HepG2 (cell line): ENCODE measurements around the gene HOXB6. TPM values are rescaled to one million over a fixed set of nuclear protein-coding genes. Genes with fewer than 3 reads are reported as not detected.

ENCODE experiments used
- ATAC-seq: fragments of 200-7000 bp; cut with Tn5 transposase; 3 replicates; pipeline ENCODE4 v1.9.1; 2020; ENCODE audit warnings: mild to moderate bottlenecking, moderate library complexity
- BruUV-seq: library from RNA; stranded (reverse); fragments of 400-500 nt; replicated peaks from 2 replicates; lab custom pipeline; 2021; lab: Mats Ljungman, UMichigan
- CTCF ChIA-PET: fragments of 300-600 bp; formaldehyde crosslinking; extraction: SDS; loops from one replicate; lab custom pipeline; 2021; ENCODE audit warnings: low total read pairs, inconsistent platforms, low intra/inter-chr PET ratio; lab: Yijun Ruan, JAX
- POLR2A ChIA-PET: fragments of 350-600 bp; sonication (Branson Sonifier 250); formaldehyde crosslinking; loops from one replicate; lab custom pipeline; 2020; ENCODE audit warnings: antibody characterized with exemption, inconsistent platforms; lab: Yijun Ruan, JAX
- DNase-seq: peaks from one replicate; pipeline ENCODE4 v3.0.0-alpha.2; 2015; ENCODE audit warnings: low spot score
- FAIRE-seq: peaks from 3 replicates; lab custom pipeline; 2011; peaks lifted over from hg19 to GRCh38; lab: Jason Lieb, UNC
- H2AFZ ChIP-seq: one replicate; pipeline ENCODE4 v1.6.1; 2011; ENCODE audit warnings: low read length, inconsistent platforms
- H3K27ac ChIP-seq: fragments of 300-600 bp; 3 replicates; pipeline ENCODE4 v1.8.0; 2011; ENCODE audit warnings: mixed run types, mild to moderate bottlenecking, mixed read lengths, low read length, inconsistent platforms; ENCODE audit not compliant: insufficient read depth; ENCODE audit errors: extremely low read length
- H3K27me3 ChIP-seq, 2 experiments: fragments of 200-600 bp in 1 of 2; 2 replicates in 1 of 2; 3 replicates in 1 of 2; pipeline versions ENCODE4 v1.6.0 to v1.8.0; 2011; ENCODE audit warnings: low read length in 2 of 2, mild to moderate bottlenecking in 2 of 2, moderate library complexity in 2 of 2, inconsistent platforms in 1 of 2; ENCODE audit not compliant: insufficient read depth in 2 of 2, control insufficient read depth in 1 of 2
- H3K36me3 ChIP-seq, 2 experiments: fragments of 200-600 bp in 1 of 2; replicated peaks in 1 of 2; 2 replicates in 1 of 2; 3 replicates in 1 of 2; pipeline versions ENCODE4 v1.5.1 to v1.8.0; 2011; ENCODE audit warnings: low read length in 2 of 2, inconsistent platforms in 1 of 2; ENCODE audit not compliant: insufficient read depth in 2 of 2, control insufficient read depth in 1 of 2
- H3K4me1 ChIP-seq: 2 replicates; pipeline ENCODE4 v1.5.1; 2012; ENCODE audit warnings: low read length, inconsistent platforms; ENCODE audit not compliant: insufficient read depth
- H3K4me2 ChIP-seq: 2 replicates; pipeline ENCODE4 v1.6.0; 2011; ENCODE audit warnings: low read depth, low read length, inconsistent platforms
- H3K4me3 ChIP-seq, 3 experiments: fragments of 200-600 bp in 1 of 3; sonication (generic), shearing (Covaris generic) in 1 of 3; replicated peaks in 1 of 3; 2 replicates each; pipeline ENCODE4 v1.5.1; 2011 to 2016; ENCODE audit warnings: low read length in 3 of 3, inconsistent platforms in 2 of 3, low read depth in 2 of 3, mild to moderate bottlenecking in 2 of 3, control low read depth in 1 of 3, mixed read lengths in 1 of 3; ENCODE audit not compliant: insufficient read depth in 1 of 3
- H3K79me2 ChIP-seq: one replicate; pipeline ENCODE4 v1.6.1; 2011; ENCODE audit warnings: low read length, inconsistent platforms; ENCODE audit not compliant: insufficient read depth
- H3K9ac ChIP-seq: 2 replicates; pipeline ENCODE4 v1.6.0; 2011; ENCODE audit warnings: mild to moderate bottlenecking, low read depth, low read length, inconsistent platforms; ENCODE audit not compliant: insufficient read depth
- H3K9me3 ChIP-seq: 2 replicates; pipeline ENCODE4 v1.5.1; 2012; ENCODE audit warnings: mild to moderate bottlenecking, low read length
- H4K20me1 ChIP-seq: 2 replicates; pipeline ENCODE4 v1.6.0; 2011; ENCODE audit warnings: inconsistent platforms, mild to moderate bottlenecking, low read length, moderate library complexity; ENCODE audit not compliant: insufficient read depth
- CCAR2 ChIP-seq: fragments of 200-400 bp; formaldehyde crosslinking; optimal IDR thresholded peaks from 2 replicates; pipeline ENCODE3; 2018; ENCODE audit warnings: low read depth, mild to moderate bottlenecking, low read length, moderate library complexity
- E2F2 ChIP-seq: sonication (generic); formaldehyde crosslinking; IDR thresholded peaks from 2 replicates; pipeline ENCODE4 v1.4.0; 2020; ENCODE audit warnings: missing genetic modification reagents, borderline replicate concordance
- HOXA5 ChIP-seq: sonication (generic); formaldehyde crosslinking; IDR thresholded peaks from 2 replicates; pipeline ENCODE4 v1.4.0; 2020; ENCODE audit warnings: missing genetic modification reagents
- KLF12 ChIP-seq: sonication (generic); formaldehyde crosslinking; IDR thresholded peaks from 2 replicates; pipeline ENCODE4 v1.4.0; 2020; ENCODE audit warnings: missing genetic modification reagents, borderline replicate concordance
- ZNF142 ChIP-seq: sonication (generic); formaldehyde crosslinking; IDR thresholded peaks from 2 replicates; pipeline ENCODE4 v1.4.0; 2020; ENCODE audit warnings: missing genetic modification reagents
- ZNF580 ChIP-seq: IDR thresholded peaks from 2 replicates; pipeline ENCODE4 v1.6.1; 2016; ENCODE audit warnings: low read depth, borderline replicate concordance
- WGBS: methylation state at CpG from one replicate; pipeline ENCODE4 v1.1.6; 2017; ENCODE audit warnings: low lambda C conversion rate; 5-methylcytosine and 5-hydroxymethylcytosine counted together
- in situ Hi-C: cut with HindIII; loops from 2 replicates; pipeline ENCODE4 v1.10.0; 2017; ENCODE audit warnings: low pct_unique_long_range_greater_than_20kb; ENCODE audit not compliant: extremely low pct_ligation_motif_present
- intact Hi-C: fragments of 100-400 bp; cut with micrococcal nuclease; formaldehyde crosslinking; loops from one replicate; pipeline ENCODE4 v1.10.0; 2022; ENCODE audit not compliant: unreplicated experiment
- polyA plus RNA-seq, 8 experiments: library from polyadenylated mRNA; depleted of rRNA in 3 of 8; stranded (reverse) in 7 of 8; unstranded in 1 of 8; fragments of >200 nt; fragmentation: Illumina TruSeq in 4 of 8; extraction: Trizol in 4 of 8; gene quantifications; 2 replicates each; pipeline versions ENCODE4 v1.2.1 to v1.2.3, GENCODE V29; 2011 to 2016; ENCODE audit warnings: low read depth in 4 of 8, missing spikeins in 1 of 8, mixed read lengths in 1 of 8; ENCODE audit not compliant: insufficient read depth in 1 of 8
- total RNA-seq, 5 experiments: library from RNA; depleted of rRNA; stranded (reverse); fragments of >200 nt; fragmentation: Illumina TruSeq; extraction: Trizol; gene quantifications; 2 replicates each; pipeline ENCODE4 v1.2.3, GENCODE V29; 2016; ENCODE audit warnings: low read depth in 1 of 5
- TF ChIP-seq, protein P1 (sequence below): sonication (generic); formaldehyde crosslinking; IDR thresholded peaks from 2 replicates; pipeline ENCODE4 v1.4.0; 2020; ENCODE audit warnings: missing genetic modification reagents

HOXB6 gene
- total and polyA plus RNA-seq, 2 of the 13 experiments (the other 11 are each of a cell fraction or from before 2014, with no cell fraction given), result not detected

GRCh38 chr17:48639136-48639535 lies 34.4 kb upstream of the HOXB6 start:
- Histone ChIP-seq H3K9ac (no peak overlapping the region), H3K4me1 (0 out of 2 replicates have a peak, but pooled peaks cover 4% of the 10 kb centered on the region), H3K9me3 (no peaks in the 10 kb centered on the region), H3K36me3 (no peaks in the 10 kb centered on the region), H3K27me3 (peaks cover 24 to 97% of the 10 kb centered on the region in 2 experiments), H3K27ac (no peak overlapping the region), H2AFZ (no peak overlapping the region), H4K20me1 (no peaks in the 10 kb centered on the region), H3K4me3 (no peak overlapping the region), H3K79me2 (no peaks in the 10 kb centered on the region), H3K4me2 (no peak overlapping the region)
- no peak for DNase-seq
- 0% methylated on average over 5 of the region's 5 CpGs for WGBS
- CTCF ChIA-PET, result no interaction called here
- FAIRE-seq, result no peak
- in situ Hi-C loops, result no loop called here
- TF ChIP-seq ZNF580 (CRISPR knock-in tag) (no peak), E2F2 (CRISPR knock-in tag) (no peak), CCAR2 (no peak), HOXA5 (CRISPR knock-in tag) (no peak), ZNF142 (CRISPR knock-in tag) (no peak), KLF12 (CRISPR knock-in tag) (no peak)
- TF ChIP-seq, protein P1, sequence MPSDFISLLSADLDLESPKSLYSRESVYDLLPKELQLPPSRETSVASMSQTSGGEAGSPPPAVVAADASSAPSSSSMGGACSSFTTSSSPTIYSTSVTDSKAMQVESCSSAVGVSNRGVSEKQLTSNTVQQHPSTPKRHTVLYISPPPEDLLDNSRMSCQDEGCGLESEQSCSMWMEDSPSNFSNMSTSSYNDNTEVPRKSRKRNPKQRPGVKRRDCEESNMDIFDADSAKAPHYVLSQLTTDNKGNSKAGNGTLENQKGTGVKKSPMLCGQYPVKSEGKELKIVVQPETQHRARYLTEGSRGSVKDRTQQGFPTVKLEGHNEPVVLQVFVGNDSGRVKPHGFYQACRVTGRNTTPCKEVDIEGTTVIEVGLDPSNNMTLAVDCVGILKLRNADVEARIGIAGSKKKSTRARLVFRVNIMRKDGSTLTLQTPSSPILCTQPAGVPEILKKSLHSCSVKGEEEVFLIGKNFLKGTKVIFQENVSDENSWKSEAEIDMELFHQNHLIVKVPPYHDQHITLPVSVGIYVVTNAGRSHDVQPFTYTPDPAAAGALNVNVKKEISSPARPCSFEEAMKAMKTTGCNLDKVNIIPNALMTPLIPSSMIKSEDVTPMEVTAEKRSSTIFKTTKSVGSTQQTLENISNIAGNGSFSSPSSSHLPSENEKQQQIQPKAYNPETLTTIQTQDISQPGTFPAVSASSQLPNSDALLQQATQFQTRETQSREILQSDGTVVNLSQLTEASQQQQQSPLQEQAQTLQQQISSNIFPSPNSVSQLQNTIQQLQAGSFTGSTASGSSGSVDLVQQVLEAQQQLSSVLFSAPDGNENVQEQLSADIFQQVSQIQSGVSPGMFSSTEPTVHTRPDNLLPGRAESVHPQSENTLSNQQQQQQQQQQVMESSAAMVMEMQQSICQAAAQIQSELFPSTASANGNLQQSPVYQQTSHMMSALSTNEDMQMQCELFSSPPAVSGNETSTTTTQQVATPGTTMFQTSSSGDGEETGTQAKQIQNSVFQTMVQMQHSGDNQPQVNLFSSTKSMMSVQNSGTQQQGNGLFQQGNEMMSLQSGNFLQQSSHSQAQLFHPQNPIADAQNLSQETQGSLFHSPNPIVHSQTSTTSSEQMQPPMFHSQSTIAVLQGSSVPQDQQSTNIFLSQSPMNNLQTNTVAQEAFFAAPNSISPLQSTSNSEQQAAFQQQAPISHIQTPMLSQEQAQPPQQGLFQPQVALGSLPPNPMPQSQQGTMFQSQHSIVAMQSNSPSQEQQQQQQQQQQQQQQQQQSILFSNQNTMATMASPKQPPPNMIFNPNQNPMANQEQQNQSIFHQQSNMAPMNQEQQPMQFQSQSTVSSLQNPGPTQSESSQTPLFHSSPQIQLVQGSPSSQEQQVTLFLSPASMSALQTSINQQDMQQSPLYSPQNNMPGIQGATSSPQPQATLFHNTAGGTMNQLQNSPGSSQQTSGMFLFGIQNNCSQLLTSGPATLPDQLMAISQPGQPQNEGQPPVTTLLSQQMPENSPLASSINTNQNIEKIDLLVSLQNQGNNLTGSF (CRISPR knock-in tag), result no peak
- intact Hi-C loops, result no loop called here
- ATAC-seq, result no peak
- BruUV-seq, result no TSS peak
- POLR2A ChIA-PET, result no interaction called here
